ENCODE data around the gene IL1RN. TPM values are rescaled to one million over a fixed set of nuclear protein-coding genes. Genes with fewer than 3 reads are reported as not detected.

Gene IL1RN
- total RNA-seq, 1 donor from 2014 or later = not detected

DNA sequence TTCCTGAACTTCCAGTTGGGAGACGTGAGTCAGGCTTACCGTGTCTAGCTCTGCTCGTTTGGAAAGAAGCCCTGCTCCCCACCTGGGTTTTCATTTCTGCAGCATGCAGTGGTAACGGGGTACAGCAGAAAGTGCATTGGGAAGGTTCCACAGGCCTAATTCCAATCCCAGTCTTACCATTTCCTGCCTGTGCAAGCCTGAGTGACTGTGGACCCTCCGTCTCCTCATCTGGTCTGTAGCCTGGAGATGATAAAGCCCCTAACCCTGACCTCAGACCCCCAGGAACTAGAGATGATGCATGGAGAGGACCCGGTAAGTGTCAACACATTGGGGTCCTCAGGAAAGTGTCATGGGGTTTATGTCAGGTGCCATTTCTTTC, 40.6 kb downstream of the IL1RN start:
- no peak overlapping the region for H3K27ac Mint-ChIP-seq
- H3K4me3 Mint-ChIP-seq = no peak overlapping the region
- Histone ChIP-seq H3F3A (ENCODE audit: low read depth) (no peaks in the 10 kb centered on the region), H3K27ac (no peak overlapping the region), H3K9me3 (ENCODE audit: low read depth) (no peaks in the 10 kb centered on the region), H3K4me2 (no peak overlapping the region), H3K4me3 (no peak overlapping the region), H4K20me1 (ENCODE audit: low read depth) (no peaks in the 10 kb centered on the region), H3K4me1 (peaks cover 11% of the 10 kb centered on the region), H3K79me2 (ENCODE audit: low read depth) (no peaks in the 10 kb centered on the region), H2AFZ (replicated peaks) (no peak overlapping the region), H3K27me3 (peaks cover 4% of the 10 kb centered on the region), H3K9ac (no peak overlapping the region), H3K36me3 (no peaks in the 10 kb centered on the region)
- DNase-seq (ENCODE audit: low spot score) = no peak
- H3K4me1 Mint-ChIP-seq = peaks cover 29% of the 10 kb centered on the region
- no peaks in the 10 kb centered on the region for H3K36me3 Mint-ChIP-seq
- TF ChIP-seq EZH2phosphoT487 (IDR thresholded peaks at IDR 0.05) (no peak), EZH2 (IDR thresholded peaks at IDR 0.05) (no peak)
- TF ChIP-seq, protein P1, sequence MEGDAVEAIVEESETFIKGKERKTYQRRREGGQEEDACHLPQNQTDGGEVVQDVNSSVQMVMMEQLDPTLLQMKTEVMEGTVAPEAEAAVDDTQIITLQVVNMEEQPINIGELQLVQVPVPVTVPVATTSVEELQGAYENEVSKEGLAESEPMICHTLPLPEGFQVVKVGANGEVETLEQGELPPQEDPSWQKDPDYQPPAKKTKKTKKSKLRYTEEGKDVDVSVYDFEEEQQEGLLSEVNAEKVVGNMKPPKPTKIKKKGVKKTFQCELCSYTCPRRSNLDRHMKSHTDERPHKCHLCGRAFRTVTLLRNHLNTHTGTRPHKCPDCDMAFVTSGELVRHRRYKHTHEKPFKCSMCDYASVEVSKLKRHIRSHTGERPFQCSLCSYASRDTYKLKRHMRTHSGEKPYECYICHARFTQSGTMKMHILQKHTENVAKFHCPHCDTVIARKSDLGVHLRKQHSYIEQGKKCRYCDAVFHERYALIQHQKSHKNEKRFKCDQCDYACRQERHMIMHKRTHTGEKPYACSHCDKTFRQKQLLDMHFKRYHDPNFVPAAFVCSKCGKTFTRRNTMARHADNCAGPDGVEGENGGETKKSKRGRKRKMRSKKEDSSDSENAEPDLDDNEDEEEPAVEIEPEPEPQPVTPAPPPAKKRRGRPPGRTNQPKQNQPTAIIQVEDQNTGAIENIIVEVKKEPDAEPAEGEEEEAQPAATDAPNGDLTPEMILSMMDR (IDR thresholded peaks at IDR 0.05) = no peak
- peaks cover 4% of the 10 kb centered on the region for H3K9me3 Mint-ChIP-seq
- H3K27me3 Mint-ChIP-seq (ENCODE audit: insufficient read depth, low read depth) = peaks cover 7% of the 10 kb centered on the region

- Mint-ChIP-seq H3K36me3 (no peaks in the 10 kb centered on the region), H3K9me3 (peaks cover 4% of the 10 kb centered on the region), H3K27me3 (ENCODE audit: insufficient read depth, low read depth) (peaks cover 11% of the 10 kb centered on the region), H3K4me3 (no peak overlapping the region), H3K27ac (no peak overlapping the region), H3K4me1 (peaks cover 33% of the 10 kb centered on the region)
- H3K4me3 ChIP-seq = no peak overlapping the region
- H2AFZ ChIP-seq (replicated peaks) = no peak overlapping the region
- peaks cover 2% of the 10 kb centered on the region for H3K27me3 ChIP-seq
- no peaks in the 10 kb centered on the region for H3K36me3 ChIP-seq
- H3K9ac ChIP-seq = no peak overlapping the region
- TF ChIP-seq EZH2phosphoT487 (IDR thresholded peaks at IDR 0.05) (no peak), EZH2 (IDR thresholded peaks at IDR 0.05) (no peak)
- TF ChIP-seq, protein P1 (IDR thresholded peaks at IDR 0.05) = no peak
- H3K79me2 ChIP-seq (ENCODE audit: low read depth) = no peaks in the 10 kb centered on the region
- H4K20me1 ChIP-seq (ENCODE audit: low read depth) = no peaks in the 10 kb centered on the region
- no peaks in the 10 kb centered on the region for H3F3A ChIP-seq (ENCODE audit: low read depth)
- no peak overlapping the region for H3K4me2 ChIP-seq
- H3K27ac ChIP-seq = no peak overlapping the region
- no peak for DNase-seq (ENCODE audit: low spot score)
- peaks cover 11% of the 10 kb centered on the region for H3K4me1 ChIP-seq
- H3K9me3 ChIP-seq (ENCODE audit: low read depth) = no peaks in the 10 kb centered on the region
Observed at GRCh38 chr2:113169002-113169530, 41.7 kb downstream of the IL1RN start.

- Mint-ChIP-seq H3K4me1 (peaks cover 33% of the 10 kb centered on the region), H3K27me3 (ENCODE audit: insufficient read depth, low read depth) (peaks cover 11% of the 10 kb centered on the region), H3K36me3 (no peaks in the 10 kb centered on the region), H3K4me3 (no peak overlapping the region), H3K9me3 (peaks cover 4% of the 10 kb centered on the region), H3K27ac (no peak overlapping the region)
- Histone ChIP-seq H3K79me2 (ENCODE audit: low read depth) (no peaks in the 10 kb centered on the region), H3K27me3 (no peaks in the 10 kb centered on the region), H3K36me3 (no peaks in the 10 kb centered on the region), H3K27ac (no peak overlapping the region), H3K4me2 (no peak overlapping the region), H3K4me3 (no peak overlapping the region), H2AFZ (replicated peaks) (no peak overlapping the region), H4K20me1 (ENCODE audit: low read depth) (no peaks in the 10 kb centered on the region), H3K4me1 (peaks cover 16% of the 10 kb centered on the region), H3K9ac (no peak overlapping the region), H3F3A (ENCODE audit: low read depth) (no peaks in the 10 kb centered on the region), H3K9me3 (ENCODE audit: low read depth) (no peaks in the 10 kb centered on the region)
- TF ChIP-seq, protein P1 (IDR thresholded peaks at IDR 0.05) = no peak
- no peak for DNase-seq (ENCODE audit: low spot score)
Observed at GRCh38 chr2:113169586-113169985, 42.2 kb downstream of the IL1RN start.

All from neural progenitor cell (in vitro differentiated cells).